H1 (cell line): ENCODE measurements around the gene FKBP1A. TPM values are rescaled to one million over a fixed set of nuclear protein-coding genes. Genes with fewer than 3 reads are reported as not detected.

Source experiments
- CEBPB ChIP-seq: IDR thresholded peaks from 2 replicates; pipeline ENCODE4 v1.6.1; 2012; ENCODE audit warnings: low read depth, low read length
- CHD7 ChIP-seq: fragments of 300-600 bp; sonication (generic); IDR thresholded peaks from 2 replicates; pipeline ENCODE4 v1.7.1; 2012; ENCODE audit warnings: low read length, moderate library complexity, mild to moderate bottlenecking, inconsistent platforms; ENCODE audit not compliant: insufficient replicate concordance
- HDAC6 ChIP-seq: IDR thresholded peaks from one replicate; pipeline ENCODE4 v1.7.1; 2012; ENCODE audit warnings: low read depth, mild to moderate bottlenecking, inconsistent platforms, low read length, moderate library complexity
- KDM1A ChIP-seq: fragments of 200-600, 300-600 bp; sonication (generic); IDR thresholded peaks from 2 replicates; pipeline ENCODE4 v1.7.1; 2016; ENCODE audit warnings: mild to moderate bottlenecking, low read length, borderline replicate concordance
- POLR2AphosphoS5 ChIP-seq: IDR thresholded peaks from 2 replicates; pipeline ENCODE4 v1.6.1; 2011; ENCODE audit warnings: low read depth, low read length
- RFX5 ChIP-seq: IDR thresholded peaks from 2 replicates; pipeline ENCODE4 v1.6.1; 2011; ENCODE audit warnings: low read depth, low read length, improper control_type of control experiment, borderline replicate concordance
- TAF7 ChIP-seq: optimal IDR thresholded peaks from 2 replicates; pipeline ENCODE3; 2011; ENCODE audit warnings: low read depth, mild to moderate bottlenecking, inconsistent platforms, low read length, moderate library complexity, borderline replicate concordance
- polyA plus RNA-seq, 7 experiments: library from polyadenylated mRNA; depleted of rRNA in 3 of 7; stranded (reverse) in 5 of 7; unstranded in 2 of 7; fragments of >200 nt in 5 of 7; fragments of 200-250 nt in 2 of 7; gene quantifications; 1 replicate in 5 of 7; 2 replicates in 1 of 7; 4 replicates in 1 of 7; pipeline versions ENCODE4 v1.2.1 to v1.2.3, GENCODE V29; 2011 to 2013; ENCODE audit warnings: missing spikeins in 2 of 7, mixed read lengths in 2 of 7
- total RNA-seq: library from RNA; stranded (reverse); fragmentation: NEBNext Ultra II Directional; extraction: Animal tissue kit (Norgen Biotek cat#: 25700); gene quantifications from 2 replicates; pipeline ENCODE4 v1.2.1, GENCODE V29; 2021

Gene FKBP1A
- total and polyA plus RNA-seq, 2 of the 8 experiments (the other 6 are each of a cell fraction or from before 2014, with no cell fraction given) = 250 to 685 TPM

GRCh38 chr20:1364106-1364505 lies 28.7 kb downstream of the FKBP1A start (continued):
- no peak for TF ChIP-seq CHD7
- no peak for TF ChIP-seq POLR2AphosphoS5
- TF ChIP-seq KDM1A = no peak
- TF ChIP-seq HDAC6 = no peak
- TF ChIP-seq CEBPB = no peak
- no peak for TF ChIP-seq RFX5
- TF ChIP-seq TAF7 = no peak
